ENCODE results near the gene MED28. TPM values are rescaled to one million over a fixed set of nuclear protein-coding genes. Genes with fewer than 3 reads are reported as not detected.
"Not testable (repeated sequence)": the region's sequence is repeated elsewhere in the genome, so short reads cannot be mapped to it uniquely, and the experiment has no call there.

Gene MED28, protein sequence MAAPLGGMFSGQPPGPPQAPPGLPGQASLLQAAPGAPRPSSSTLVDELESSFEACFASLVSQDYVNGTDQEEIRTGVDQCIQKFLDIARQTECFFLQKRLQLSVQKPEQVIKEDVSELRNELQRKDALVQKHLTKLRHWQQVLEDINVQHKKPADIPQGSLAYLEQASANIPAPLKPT
- total RNA-seq: 10 to 100 TPM; 21.6 to 58.0 (median 29.2) TPM

DNA sequence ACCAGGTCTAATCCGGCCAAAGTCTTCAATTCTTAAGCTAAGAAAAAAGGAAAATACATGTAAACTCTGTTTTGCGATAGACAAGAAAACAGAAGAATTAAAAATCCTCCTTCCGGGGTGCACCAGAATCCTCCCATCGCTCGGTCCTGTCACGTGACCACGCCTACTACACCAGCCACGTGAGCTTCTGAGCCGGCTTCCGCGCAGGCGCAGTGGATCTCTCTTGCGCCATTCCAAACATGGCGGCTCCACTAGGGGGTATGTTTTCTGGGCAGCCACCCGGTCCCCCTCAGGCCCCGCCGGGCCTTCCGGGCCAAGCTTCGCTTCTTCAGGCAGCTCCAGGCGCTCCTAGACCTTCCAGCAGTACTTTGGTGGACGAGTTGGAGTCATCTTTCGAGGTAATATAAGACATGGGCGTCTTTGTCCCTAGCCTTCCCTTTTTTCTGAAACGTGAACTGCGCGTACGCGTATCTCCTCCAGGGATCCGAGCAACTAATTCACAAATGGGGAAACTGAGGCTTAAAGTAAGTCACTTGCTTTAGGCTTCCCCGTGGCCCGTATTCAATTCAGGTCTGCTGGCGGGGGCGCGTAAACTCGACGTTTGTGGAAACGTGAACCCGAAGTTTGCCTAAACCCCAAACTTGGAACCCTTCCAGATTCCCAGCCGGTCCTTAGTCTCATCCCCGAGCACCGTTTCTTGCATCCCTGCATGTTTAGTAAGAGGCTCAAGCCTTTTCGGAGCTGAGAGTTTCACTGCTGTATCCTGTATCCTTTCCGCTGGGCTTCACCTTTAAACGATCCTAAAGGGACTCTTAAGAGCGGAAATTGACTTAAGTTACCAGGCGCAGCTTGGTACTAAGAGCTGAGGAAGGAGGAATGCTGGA, at the start of gene MED28:
Gene MED28, plus strand, starts transcription at position 226 of the 884 bp plus-strand sequence. Its CDS starts 14 bp downstream, at position 240.
- peak within 1 kb of the TSS; percentile 73 to 86 for H3K27ac ChIP-seq
- WGBS, 10 experiments: 0 to 5% (median 0%) methylated on average over 1 to 30 of the region's 46 CpGs
- in situ Hi-C loops (cut with MboI; ENCODE audit: low pct_unique_long_range_greater_than_20kb in 2 of 9, low sequenced_read_pairs in 9 of 9, unreplicated experiment in 9 of 9): no loop called here
- peaks cover 7 to 11% of the 10 kb centered on the region in 2 donors for H3K4me1 ChIP-seq (replicated peaks in 1 of 2)
- peak within 1 kb of the TSS; percentile 73 to 99 (median 92) for H3K4me3 ChIP-seq
- ATAC-seq (replicated peaks in 6 of 8): peak; percentile 85 to 98 (median 94)

DNA sequence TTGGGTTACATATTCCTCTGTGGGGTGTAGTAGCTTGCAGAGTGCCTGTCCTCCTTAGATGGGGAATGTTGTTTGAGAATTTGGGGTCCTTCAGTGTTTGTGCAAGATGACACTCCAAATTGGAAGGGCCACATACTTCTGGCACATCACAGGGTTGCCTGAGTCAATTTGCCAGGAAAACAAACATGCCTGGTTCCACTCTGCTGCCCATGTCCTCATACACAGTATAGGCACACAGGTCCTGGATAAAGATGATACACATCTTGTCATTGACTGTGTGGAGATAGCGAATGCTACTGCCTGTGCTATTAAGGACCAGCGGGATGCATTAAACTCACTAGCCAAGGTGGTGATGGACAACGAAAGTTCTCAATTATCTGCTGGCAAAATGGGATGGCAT, 48.6 kb upstream of the MED28 start:
- no peak for ATAC-seq (replicated peaks in 6 of 8)
- Histone ChIP-seq H3K4me1 (replicated peaks in 1 of 2) (no peaks in the 10 kb centered on the region), H3K27ac (no peak overlapping the region), H3K4me3 (no peak overlapping the region)
- in situ Hi-C loops (cut with MboI; ENCODE audit: low pct_unique_long_range_greater_than_20kb in 2 of 9, low sequenced_read_pairs in 9 of 9, unreplicated experiment in 9 of 9): loop anchor here in 4 of 9 experiments (25.0 kb wide), 1 partner anchor 1021 kb away; no protein-coding TSS in a partner anchor
- 94 to 100% (median 95%) methylated on average over 2 to 3 of the region's 3 CpGs; no CpG with 5 or more reads in 6 of the 10 experiments for WGBS, 10 experiments

DNA sequence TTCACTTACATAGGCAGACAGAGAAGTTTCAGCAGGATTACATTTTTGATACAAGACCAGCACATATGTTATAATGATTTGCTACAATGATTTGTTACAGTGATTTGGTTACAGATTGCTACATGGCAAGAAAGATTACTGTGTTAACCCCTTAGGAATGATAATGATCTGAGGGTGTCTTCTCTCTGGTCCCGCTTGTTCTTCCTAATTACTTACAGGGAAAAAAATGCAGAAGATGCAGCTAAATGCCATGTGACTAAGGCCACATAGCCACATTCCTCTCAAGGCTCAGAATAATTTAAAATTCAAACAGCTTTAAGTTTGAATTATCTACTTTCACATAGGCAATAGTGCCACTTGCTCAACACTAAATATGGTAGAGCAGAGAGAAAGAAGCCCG, 47.2 kb upstream of the MED28 start:
- WGBS, 10 experiments: 0 to 100% (median 73%) methylated on average over 1 to 2 of the region's 2 CpGs; no CpG with 5 or more reads in 2 of the 10 experiments
- in situ Hi-C loops (cut with MboI; ENCODE audit: low pct_unique_long_range_greater_than_20kb in 2 of 9, low sequenced_read_pairs in 9 of 9, unreplicated experiment in 9 of 9): loop anchor here in 4 of 9 experiments (25.0 kb wide), 1 partner anchor 1020 kb away; no protein-coding TSS in a partner anchor

DNA sequence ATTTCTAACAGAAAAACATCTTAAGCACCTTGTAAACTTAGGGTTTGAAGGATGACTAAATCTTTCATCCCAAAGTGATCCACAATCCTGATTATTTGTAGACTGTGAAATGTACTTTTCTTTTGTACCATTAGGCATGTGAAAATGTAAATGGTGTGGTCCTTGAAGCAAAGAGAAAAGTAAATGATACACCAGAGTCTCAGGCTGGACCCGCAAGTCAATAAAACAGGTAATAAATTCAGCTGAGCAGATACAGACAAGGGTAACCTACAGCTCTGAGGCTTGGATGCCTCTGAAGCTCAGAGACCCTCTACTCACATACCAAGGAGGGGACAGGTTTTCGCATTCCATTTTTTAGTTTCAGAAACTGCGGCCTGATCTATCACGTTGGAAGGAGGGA, 40.2 kb upstream of the MED28 start:
- 60 to 100% (median 87%) methylated on average over 1 to 4 of the region's 4 CpGs; no CpG with 5 or more reads in 3 of the 10 experiments for WGBS, 10 experiments
- no peak overlapping the region for H3K27ac ChIP-seq
- H3K4me3 ChIP-seq: no peak overlapping the region
- peaks cover 10% of the 10 kb centered on the region in 2 donors for H3K4me1 ChIP-seq (replicated peaks in 1 of 2)
- ATAC-seq (replicated peaks in 6 of 8): no peak
- in situ Hi-C loops (cut with MboI; ENCODE audit: low pct_unique_long_range_greater_than_20kb in 2 of 9, low sequenced_read_pairs in 9 of 9, unreplicated experiment in 9 of 9): loop anchor here in 5 of 9 experiments (10.0 to 25.0 kb wide), 2 partner anchors 231 to 1013 kb away; no protein-coding TSS in a partner anchor

More for the DNA sequence above, 47.2 kb upstream of the MED28 start:
- ATAC-seq (replicated peaks in 6 of 8): peak in 3 of 8 experiments; percentile 44 to 67 (median 64)
- H3K4me3 ChIP-seq: no peak overlapping the region
- H3K4me1 ChIP-seq (replicated peaks in 1 of 2): no peaks in the 10 kb centered on the region
- H3K27ac ChIP-seq: no peak overlapping the region

DNA sequence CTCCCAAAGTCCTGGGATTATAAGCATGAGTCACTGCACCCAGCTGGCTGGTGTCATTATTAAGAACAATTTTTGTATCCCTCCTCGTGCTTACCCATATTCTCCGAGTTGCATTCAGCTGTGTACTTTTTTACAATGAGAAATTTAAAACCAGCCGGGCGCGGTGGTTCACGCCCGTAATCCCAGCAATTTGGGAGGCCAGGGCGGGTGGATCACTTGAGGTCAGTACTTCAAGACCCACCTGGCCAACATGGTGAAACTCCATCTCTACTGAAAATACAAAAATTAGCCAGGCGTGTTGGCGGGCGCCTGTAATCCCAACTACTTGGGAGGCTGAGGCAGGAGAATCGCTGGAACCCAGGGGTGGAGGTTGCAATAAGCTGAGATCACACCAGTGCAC, 39.3 kb upstream of the MED28 start:
- not testable (repeated sequence) for H3K27ac ChIP-seq, H3K4me3 ChIP-seq
- in situ Hi-C loops (cut with MboI; ENCODE audit: low pct_unique_long_range_greater_than_20kb in 2 of 9, low sequenced_read_pairs in 9 of 9, unreplicated experiment in 9 of 9): loop anchor here in 1 of 9 experiments (10.0 kb wide), 1 partner anchor 230 kb away; no protein-coding TSS in a partner anchor

DNA sequence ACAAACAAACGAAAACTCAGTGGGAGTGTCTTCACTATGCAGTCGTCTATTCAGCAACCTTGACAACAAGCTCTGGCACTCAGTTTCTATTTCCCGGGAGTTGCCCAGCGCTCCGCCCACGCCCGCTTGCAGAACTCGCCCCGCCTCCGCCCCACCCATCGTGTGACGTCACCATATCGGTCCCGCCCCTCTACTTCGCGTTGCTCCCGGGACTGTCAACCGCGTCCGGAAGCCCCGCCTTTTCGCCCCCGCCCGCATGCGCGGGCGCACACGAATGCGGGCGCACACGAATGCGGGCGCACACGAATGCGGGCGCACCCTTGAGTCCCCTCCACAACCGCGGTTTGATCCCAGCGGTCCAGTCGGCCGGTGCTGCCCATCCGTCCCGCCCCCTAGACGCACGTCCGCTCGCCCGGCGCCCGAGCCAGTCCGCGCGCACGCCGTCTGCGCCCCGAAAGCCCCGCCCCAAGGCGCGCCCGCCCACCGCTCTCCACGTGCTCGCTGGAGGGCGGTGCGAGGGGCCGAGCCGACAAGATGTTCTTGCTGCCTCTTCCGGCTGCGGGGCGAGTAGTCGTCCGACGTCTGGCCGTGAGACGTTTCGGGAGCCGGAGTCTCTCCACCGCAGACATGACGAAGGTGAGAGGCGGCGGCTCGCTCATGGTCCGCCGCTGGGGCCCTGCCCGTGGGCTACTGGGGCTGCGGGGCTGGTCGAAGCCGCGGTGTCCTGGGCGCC, 37.3 kb upstream of the MED28 start, which contains the start of gene LAP3:
Gene LAP3, plus strand, starts transcription at position 267 of the 733 bp plus-strand sequence. Its CDS starts 268 bp downstream, at position 535.
- peak; percentile 85 to 97 (median 95) for ATAC-seq (replicated peaks in 6 of 8)
- peak within 1 kb of the TSS; percentile 49 to 69 for H3K27ac ChIP-seq
- H3K4me3 ChIP-seq: peak within 1 kb of the TSS; percentile 43 to 65 (median 62)
- WGBS, 10 experiments: 0 to 2% (median 0%) methylated on average over 1 to 14 of the region's 91 CpGs; no CpG with 5 or more reads in 5 of the 10 experiments
- H3K4me1 ChIP-seq (replicated peaks in 1 of 2): peaks cover 10% of the 10 kb centered on the region in 2 donors
- in situ Hi-C loops (cut with MboI; ENCODE audit: low pct_unique_long_range_greater_than_20kb in 2 of 9, low sequenced_read_pairs in 9 of 9, unreplicated experiment in 9 of 9): loop anchor here in 1 of 9 experiments (10.0 kb wide), 1 partner anchor 228 kb away; no protein-coding TSS in a partner anchor

More for the DNA sequence above, 39.3 kb upstream of the MED28 start:
- not testable (repeated sequence) for ATAC-seq (replicated peaks in 6 of 8)
- WGBS, 10 experiments: 80 to 100% (median 93%) methylated on average over 1 to 11 of the region's 12 CpGs
- H3K4me1 ChIP-seq (replicated peaks in 1 of 2): peaks cover 10% of the 10 kb centered on the region in 2 donors

DNA sequence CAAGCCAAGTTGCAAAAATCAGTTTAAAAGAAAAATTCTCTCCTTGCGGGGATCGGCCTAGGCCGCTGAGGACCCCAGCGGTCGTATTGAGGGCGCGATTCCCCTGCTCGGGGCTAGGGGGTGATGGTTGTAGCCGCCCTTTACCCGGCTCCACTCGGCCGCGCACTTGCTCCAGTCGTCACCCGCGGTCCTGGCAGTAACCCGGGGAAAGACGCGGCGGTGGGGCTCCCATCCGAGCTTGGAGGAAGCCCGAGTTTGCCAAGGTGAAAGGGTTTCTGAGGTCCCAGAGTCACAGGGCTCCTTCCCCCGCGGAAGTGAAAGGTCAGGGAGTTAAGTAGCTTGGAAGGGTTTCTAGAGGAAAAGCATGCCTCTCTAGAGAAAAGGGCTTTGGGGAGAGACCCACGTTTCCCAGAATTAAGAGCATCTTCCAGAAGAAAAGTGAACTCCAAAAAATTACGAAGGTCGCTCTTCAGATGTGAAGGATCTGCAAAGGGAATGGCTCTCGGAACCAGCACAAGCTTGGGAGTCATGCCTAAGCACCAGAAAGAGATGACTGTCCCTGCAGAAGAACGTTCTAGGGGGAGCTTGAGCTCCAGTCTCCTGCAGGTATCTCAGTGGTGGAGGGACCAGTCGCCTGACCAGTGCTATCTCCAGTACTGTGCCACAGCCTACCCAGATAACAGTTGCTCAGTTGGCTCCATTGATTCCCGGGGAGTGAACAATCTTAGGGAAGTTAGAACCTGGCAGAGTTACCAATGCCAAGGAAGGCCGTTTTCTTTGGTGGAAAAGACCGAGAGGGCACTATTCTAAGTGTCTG, 36.6 kb upstream of the MED28 start:
- H3K4me3 ChIP-seq: peak overlapping the region; percentile 43 to 65 (median 62)
- 0 to 89% (median 19%) methylated on average over 1 to 12 of the region's 33 CpGs; no CpG with 5 or more reads in 3 of the 10 experiments for WGBS, 10 experiments
- peak; percentile 12 to 51 (median 42) for ATAC-seq (replicated peaks in 6 of 8)
- in situ Hi-C loops (cut with MboI; ENCODE audit: low pct_unique_long_range_greater_than_20kb in 2 of 9, low sequenced_read_pairs in 9 of 9, unreplicated experiment in 9 of 9): loop anchor here in 1 of 9 experiments (10.0 kb wide), 1 partner anchor 227 kb away; no protein-coding TSS in a partner anchor
- H3K27ac ChIP-seq: peak overlapping the region; percentile 49 to 69
- H3K4me1 ChIP-seq (replicated peaks in 1 of 2): peaks cover 10% of the 10 kb centered on the region in 2 donors

DNA sequence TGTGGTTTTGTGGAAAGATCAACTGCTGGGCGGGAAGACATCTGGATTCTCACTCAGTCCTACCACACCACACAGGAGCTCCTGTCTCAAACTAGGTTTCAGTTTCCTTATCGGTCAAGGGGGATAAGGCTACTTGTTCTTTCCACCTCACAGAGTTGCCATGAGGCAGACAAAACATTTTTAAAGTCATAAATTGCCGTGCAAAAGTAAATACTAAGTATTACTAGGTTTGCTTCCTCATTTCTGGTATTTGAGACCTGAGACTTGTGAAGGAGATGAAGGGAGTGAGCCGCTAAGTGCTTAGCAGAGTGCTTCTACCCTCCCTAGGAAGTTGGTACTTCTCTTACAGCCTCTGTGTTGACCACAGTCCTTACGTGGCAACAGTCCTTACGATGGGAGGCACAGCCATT, 36.0 kb upstream of the MED28 start:
- Histone ChIP-seq H3K4me3 (peak overlapping the region in 4 of 5 donors; percentile 57 to 65 (median 62)), H3K4me1 (replicated peaks in 1 of 2) (peaks cover 10% of the 10 kb centered on the region in 2 donors), H3K27ac (no peak overlapping the region)
- in situ Hi-C loops (cut with MboI; ENCODE audit: low pct_unique_long_range_greater_than_20kb in 2 of 9, low sequenced_read_pairs in 9 of 9, unreplicated experiment in 9 of 9): loop anchor here in 1 of 9 experiments (10.0 kb wide), 1 partner anchor 226 kb away; no protein-coding TSS in a partner anchor
- no peak for ATAC-seq (replicated peaks in 6 of 8)
- WGBS, 10 experiments: 43 to 100% (median 82%) methylated on average over 1 to 6 of the region's 6 CpGs; no CpG with 5 or more reads in 1 of the 10 experiments

DNA sequence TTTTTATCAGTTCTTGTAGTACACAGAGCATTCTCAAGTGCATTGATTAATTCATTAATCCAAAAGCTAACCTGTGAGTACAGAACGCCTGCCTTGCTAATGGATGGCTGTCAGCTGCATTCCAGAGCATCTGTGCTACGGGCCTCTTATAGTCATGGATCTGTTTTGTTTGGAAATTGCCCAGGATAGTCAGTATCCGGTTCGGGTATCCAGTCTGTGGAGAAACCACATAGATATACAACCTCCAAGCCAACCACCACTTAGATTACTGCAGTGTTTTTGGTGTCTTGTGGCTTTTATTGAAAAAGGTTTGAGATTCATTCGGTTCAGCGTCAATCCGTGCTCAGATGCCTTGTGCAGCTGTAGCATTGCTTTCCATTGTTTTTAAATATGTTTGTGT, 33.5 kb upstream of the MED28 start:
- no peak for ATAC-seq (replicated peaks in 6 of 8)
- Histone ChIP-seq H3K4me1 (replicated peaks in 1 of 2) (peaks cover 10 to 20% of the 10 kb centered on the region in 2 donors), H3K27ac (no peak overlapping the region), H3K4me3 (no peak overlapping the region)
- 77 to 100% (median 95%) methylated on average over 1 to 7 of the region's 7 CpGs; no CpG with 5 or more reads in 1 of the 10 experiments for WGBS, 10 experiments
- in situ Hi-C loops (cut with MboI; ENCODE audit: low pct_unique_long_range_greater_than_20kb in 2 of 9, low sequenced_read_pairs in 9 of 9, unreplicated experiment in 9 of 9): no loop called here

DNA sequence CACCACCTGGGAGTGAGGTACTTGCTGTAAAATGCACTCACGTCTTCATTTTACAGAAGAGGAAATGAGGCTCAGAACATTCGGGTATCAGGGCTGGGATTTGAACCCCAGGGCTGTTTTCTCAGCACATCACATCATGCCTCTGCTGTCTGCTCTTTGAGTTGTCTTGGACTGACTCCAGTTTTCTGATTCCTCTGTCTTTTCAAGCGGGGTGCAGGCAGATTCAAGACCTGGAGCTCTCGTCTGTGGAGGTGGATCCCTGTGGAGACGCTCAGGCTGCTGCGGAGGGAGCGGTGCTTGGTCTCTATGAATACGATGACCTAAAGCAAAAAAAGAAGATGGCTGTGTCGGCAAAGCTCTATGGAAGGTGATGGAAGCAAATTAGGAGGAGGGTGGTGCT, 31.2 kb upstream of the MED28 start:
- in situ Hi-C loops (cut with MboI; ENCODE audit: low pct_unique_long_range_greater_than_20kb in 2 of 9, low sequenced_read_pairs in 9 of 9, unreplicated experiment in 9 of 9): no loop called here
- 75 to 100% (median 92%) methylated on average over 2 to 7 of the region's 9 CpGs; no CpG with 5 or more reads in 6 of the 10 experiments for WGBS, 10 experiments
- no peak overlapping the region for H3K4me3 ChIP-seq
- ATAC-seq (replicated peaks in 6 of 8): no peak
- H3K4me1 ChIP-seq (replicated peaks in 1 of 2): peaks cover 7 to 17% of the 10 kb centered on the region in 2 donors
- no peak overlapping the region for H3K27ac ChIP-seq

DNA sequence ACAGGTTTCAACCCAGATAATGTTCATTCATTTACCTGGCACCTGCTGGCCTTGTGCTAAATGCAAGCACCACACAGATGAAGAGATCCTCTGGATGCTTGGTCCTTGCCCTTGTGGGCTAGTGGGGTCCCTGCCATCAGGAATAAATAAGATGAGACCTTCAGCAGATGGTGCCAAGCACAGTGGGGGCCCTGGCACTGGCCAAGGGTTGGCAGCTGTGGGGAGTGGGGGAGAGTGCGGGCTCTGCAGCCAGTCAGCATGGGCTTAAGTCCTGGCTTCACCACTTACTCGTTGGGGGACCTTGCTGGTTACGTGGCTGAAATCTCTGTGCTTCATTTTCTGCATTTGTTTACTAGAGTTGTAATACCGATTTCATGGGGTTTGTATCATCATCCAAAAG, 30.5 kb upstream of the MED28 start:
- H3K27ac ChIP-seq: no peak overlapping the region
- ATAC-seq (replicated peaks in 6 of 8): no peak
- in situ Hi-C loops (cut with MboI; ENCODE audit: low pct_unique_long_range_greater_than_20kb in 2 of 9, low sequenced_read_pairs in 9 of 9, unreplicated experiment in 9 of 9): no loop called here
- H3K4me3 ChIP-seq: no peak overlapping the region
- 20 to 100% (median 80%) methylated on average over 1 to 3 of the region's 4 CpGs; no CpG with 5 or more reads in 5 of the 10 experiments for WGBS, 10 experiments
- peaks cover under 1 to 10% of the 10 kb centered on the region in 2 donors for H3K4me1 ChIP-seq (replicated peaks in 1 of 2)

Measured in motor neuron (in vitro differentiated cells).